Stimulated activated CD8-positive, alpha-beta memory T cell treated with anti-CD3 and anti-CD28 coated beads, Interleukin-4, amount 100 ng/mL, for 1 hour (primary cell): ENCODE data around the gene EPHB6.

Experiments
- DNase-seq, 2 donors: peaks; one replicate each; pipeline ENCODE4 v3.0.0-alpha.2; 2020; ENCODE audit warnings: low read depth in 2 of 2, low spot score in 1 of 2

EPHB6 gene

GRCh38 chr7:142916508-142916907 is 61.6 kb downstream of the EPHB6 start:
- no peak for DNase-seq

GRCh38 chr7:142917447-142917846 is 62.6 kb downstream of the EPHB6 start:
- no peak for DNase-seq

GRCh38 chr7:142918901-142919300 is 64.0 kb downstream of the EPHB6 start:
- DNase-seq = no peak

GRCh38 chr7:142919656-142920055 is 64.8 kb downstream of the EPHB6 start:
- no peak for DNase-seq
